ENCODE measurements around the gene NRP2. TPM values are rescaled to one million over a fixed set of nuclear protein-coding genes. Genes with fewer than 3 reads are reported as not detected.

NRP2 gene
- total RNA-seq, 2 experiments from 2014 or later, result 0.19 TPM; not detected in 1

DNA sequence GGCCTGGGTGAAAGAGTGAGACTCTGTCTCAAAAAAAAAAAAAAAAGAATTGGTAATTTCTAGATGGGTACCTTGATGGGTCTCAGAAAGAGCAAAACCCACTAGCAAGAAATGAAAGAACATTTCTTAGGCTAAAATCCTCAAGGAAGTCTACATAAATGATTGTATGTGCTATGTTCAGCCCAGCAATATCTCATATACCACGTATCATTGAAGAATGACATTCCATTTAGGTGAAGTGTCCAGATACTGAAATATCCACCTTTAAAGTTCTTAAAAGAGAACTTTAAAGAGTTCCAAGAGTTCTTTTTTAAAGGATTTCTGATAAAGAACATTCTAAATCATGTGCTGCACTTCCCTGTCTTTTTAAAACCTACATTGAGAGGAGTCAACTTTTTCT is 19.2 kb downstream of the NRP2 start:
- Histone ChIP-seq H3K4me3 (ENCODE audit: low read length) (no peak overlapping the region), H3K9me3 (ENCODE audit: control insufficient read depth in 1 of 2, insufficient read depth in 1 of 2, low read length in 2 of 2) (no peaks in the 10 kb centered on the region), H3K27me3 (ENCODE audit: control insufficient read depth in 1 of 2, insufficient read depth in 2 of 2, low read length in 2 of 2) (no peaks in the 10 kb centered on the region), H3K36me3 (ENCODE audit: insufficient read depth, low read length) (no peaks in the 10 kb centered on the region), H3K4me1 (ENCODE audit: insufficient read depth, low read length) (peaks cover 2% of the 10 kb centered on the region), H3K27ac (ENCODE audit: low read depth in 1 of 2, low read length in 2 of 2) (no peak overlapping the region)
- ATAC-seq (ENCODE audit: poor library complexity), result no peak
- Mint-ChIP-seq H3K4me1 (ENCODE audit: low read depth) (peaks cover 2% of the 10 kb centered on the region), H3K27ac (no peak overlapping the region), H3K27me3 (no peaks in the 10 kb centered on the region), H3K36me3 (ENCODE audit: low read depth) (no peaks in the 10 kb centered on the region), H3K9me3 (no peaks in the 10 kb centered on the region), H3K4me3 (no peak overlapping the region)
- intact Hi-C loops (cut with DNase I, micrococcal nuclease), result no loop called here
- CTCF ChIA-PET, result no interaction called here
- DNase-seq, result no peak
- POLR2A ChIA-PET, result no interaction called here
- TF ChIP-seq, protein P1, sequence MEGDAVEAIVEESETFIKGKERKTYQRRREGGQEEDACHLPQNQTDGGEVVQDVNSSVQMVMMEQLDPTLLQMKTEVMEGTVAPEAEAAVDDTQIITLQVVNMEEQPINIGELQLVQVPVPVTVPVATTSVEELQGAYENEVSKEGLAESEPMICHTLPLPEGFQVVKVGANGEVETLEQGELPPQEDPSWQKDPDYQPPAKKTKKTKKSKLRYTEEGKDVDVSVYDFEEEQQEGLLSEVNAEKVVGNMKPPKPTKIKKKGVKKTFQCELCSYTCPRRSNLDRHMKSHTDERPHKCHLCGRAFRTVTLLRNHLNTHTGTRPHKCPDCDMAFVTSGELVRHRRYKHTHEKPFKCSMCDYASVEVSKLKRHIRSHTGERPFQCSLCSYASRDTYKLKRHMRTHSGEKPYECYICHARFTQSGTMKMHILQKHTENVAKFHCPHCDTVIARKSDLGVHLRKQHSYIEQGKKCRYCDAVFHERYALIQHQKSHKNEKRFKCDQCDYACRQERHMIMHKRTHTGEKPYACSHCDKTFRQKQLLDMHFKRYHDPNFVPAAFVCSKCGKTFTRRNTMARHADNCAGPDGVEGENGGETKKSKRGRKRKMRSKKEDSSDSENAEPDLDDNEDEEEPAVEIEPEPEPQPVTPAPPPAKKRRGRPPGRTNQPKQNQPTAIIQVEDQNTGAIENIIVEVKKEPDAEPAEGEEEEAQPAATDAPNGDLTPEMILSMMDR (IDR thresholded peaks at IDR 0.05), result no peak

DNA sequence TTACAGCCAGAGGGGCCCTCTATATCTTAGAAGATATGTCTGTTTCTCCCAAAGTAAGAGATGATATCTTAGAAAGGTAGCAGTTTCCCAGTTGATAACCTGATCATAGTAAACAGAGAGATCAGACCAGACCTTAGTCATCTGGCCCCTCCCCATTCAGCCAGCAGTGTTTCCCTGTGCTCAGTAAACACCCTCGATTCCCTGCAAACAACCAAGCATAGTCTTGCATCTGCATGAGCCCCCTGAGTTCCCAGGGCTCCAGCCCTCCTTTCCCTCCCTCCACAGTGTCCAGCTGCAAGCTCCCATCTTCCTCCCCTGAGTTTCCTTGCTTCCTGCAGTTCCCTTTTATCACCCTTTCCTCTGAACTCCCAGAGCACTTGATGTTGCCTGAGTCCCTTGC is 20.3 kb downstream of the NRP2 start:
- Mint-ChIP-seq H3K36me3 (ENCODE audit: low read depth) (no peaks in the 10 kb centered on the region), H3K9me3 (no peaks in the 10 kb centered on the region), H3K4me1 (ENCODE audit: low read depth) (peaks cover 11% of the 10 kb centered on the region), H3K27ac (no peak overlapping the region), H3K4me3 (no peak overlapping the region), H3K27me3 (no peaks in the 10 kb centered on the region)
- Histone ChIP-seq H3K27ac (ENCODE audit: low read depth in 1 of 2, low read length in 2 of 2) (no peak overlapping the region), H3K36me3 (ENCODE audit: insufficient read depth, low read length) (no peaks in the 10 kb centered on the region), H3K4me3 (ENCODE audit: low read length) (no peak overlapping the region), H3K4me1 (ENCODE audit: insufficient read depth, low read length) (peaks cover 10% of the 10 kb centered on the region), H3K9me3 (ENCODE audit: control insufficient read depth in 1 of 2, insufficient read depth in 1 of 2, low read length in 2 of 2) (no peaks in the 10 kb centered on the region), H3K27me3 (ENCODE audit: control insufficient read depth in 1 of 2, insufficient read depth in 2 of 2, low read length in 2 of 2) (no peaks in the 10 kb centered on the region)
- ChIA-PET POLR2A (no interaction called here), CTCF (no interaction called here)
- no peak for ATAC-seq (ENCODE audit: poor library complexity)
- TF ChIP-seq, protein P1 (IDR thresholded peaks at IDR 0.05), result no peak
- intact Hi-C loops (cut with DNase I, micrococcal nuclease), result no loop called here
- DNase-seq, result no peak

DNA sequence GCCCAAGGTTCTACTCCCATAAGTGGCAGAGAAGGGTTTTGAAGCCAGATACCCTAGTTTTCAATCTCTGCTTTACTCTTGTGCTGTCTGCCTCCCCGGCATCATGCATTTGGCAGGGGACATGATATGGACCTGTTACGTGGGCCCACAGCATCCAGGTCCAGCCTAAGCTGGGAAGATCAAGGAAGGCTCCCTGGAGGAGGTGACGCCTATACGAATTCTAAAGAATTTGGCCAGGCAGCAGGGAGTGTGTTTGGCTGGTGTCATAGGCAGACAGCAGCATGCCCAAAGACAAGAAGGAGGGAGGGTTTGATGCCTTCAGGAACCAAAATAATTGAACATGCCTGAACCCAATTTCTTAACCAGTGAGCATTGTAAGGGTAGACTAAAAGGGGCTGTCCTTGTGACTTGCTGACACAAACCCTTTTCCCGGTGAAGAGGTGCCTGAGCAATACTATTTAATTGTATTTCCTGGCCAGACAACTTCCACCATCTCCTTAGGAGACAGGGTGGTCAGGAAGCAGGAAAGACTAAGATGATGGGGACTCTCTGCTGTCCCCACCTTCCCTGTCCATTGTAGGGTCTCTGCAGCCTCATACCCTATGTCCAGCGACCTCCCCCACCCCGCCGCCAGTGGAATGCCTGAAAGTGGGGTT is 21.3 kb downstream of the NRP2 start:
- Mint-ChIP-seq H3K36me3 (ENCODE audit: low read depth) (no peaks in the 10 kb centered on the region), H3K4me1 (ENCODE audit: low read depth) (peaks cover 11% of the 10 kb centered on the region), H3K27ac (no peak overlapping the region), H3K4me3 (no peak overlapping the region), H3K27me3 (no peaks in the 10 kb centered on the region), H3K9me3 (no peaks in the 10 kb centered on the region)
- intact Hi-C loops (cut with DNase I, micrococcal nuclease), result no loop called here
- H3K27me3 ChIP-seq (ENCODE audit: control insufficient read depth in 1 of 2, insufficient read depth in 2 of 2, low read length in 2 of 2), result no peaks in the 10 kb centered on the region
- no peaks in the 10 kb centered on the region for H3K36me3 ChIP-seq (ENCODE audit: insufficient read depth, low read length)
- TF ChIP-seq, protein P1 (IDR thresholded peaks at IDR 0.05), result no peak
- DNase-seq, result no peak
- no peak for ATAC-seq (ENCODE audit: poor library complexity)
- POLR2A ChIA-PET, result no interaction called here
- CTCF ChIA-PET, result no interaction called here
- H3K4me3 ChIP-seq (ENCODE audit: low read length), result no peak overlapping the region
- peaks cover 12% of the 10 kb centered on the region for H3K4me1 ChIP-seq (ENCODE audit: insufficient read depth, low read length)
- no peaks in the 10 kb centered on the region for H3K9me3 ChIP-seq (ENCODE audit: control insufficient read depth in 1 of 2, insufficient read depth in 1 of 2, low read length in 2 of 2)
- H3K27ac ChIP-seq (ENCODE audit: low read depth in 1 of 2, low read length in 2 of 2), result no peak overlapping the region
